Parathyroid adenoma (tissue), 2 donors: ENCODE measurements around the gene ABCF3.

ENCODE experiments used
- H2AFZ ChIP-seq: fragments of 300-600 bp; sonication (generic); one replicate; pipeline ENCODE4 v1.7.0; 2017; ENCODE audit warnings: antibody characterized with exemption, mild to moderate bottlenecking
- H3K27ac ChIP-seq: fragments of 300-600 bp; sonication (generic); one replicate; pipeline ENCODE4 v1.7.0; 2017
- H3K27me3 ChIP-seq: fragments of 300-600 bp; sonication (generic); one replicate; pipeline ENCODE4 v1.7.0; 2017; ENCODE audit warnings: low read length; ENCODE audit not compliant: control insufficient read depth, insufficient read depth
- H3K36me3 ChIP-seq: fragments of 300-600 bp; sonication (generic); one replicate; pipeline ENCODE4 v1.7.0; 2017; ENCODE audit warnings: low read length; ENCODE audit not compliant: control insufficient read depth, insufficient read depth
- H3K4me1 ChIP-seq: fragments of 300-600 bp; sonication (generic); one replicate; pipeline ENCODE4 v1.7.0; 2017; ENCODE audit warnings: control low read depth
- H3K4me2 ChIP-seq: fragments of 300-600 bp; sonication (generic); one replicate; pipeline ENCODE4 v1.7.0; 2017; ENCODE audit warnings: low read length
- H3K4me3 ChIP-seq: fragments of 300-600 bp; sonication (generic); one replicate; pipeline ENCODE4 v1.7.0; 2017; ENCODE audit warnings: low read depth, low read length
- H3K79me2 ChIP-seq: fragments of 300-600 bp; sonication (generic); one replicate; pipeline ENCODE4 v1.7.0; 2017; ENCODE audit warnings: control low read depth
- H3K9ac ChIP-seq: fragments of 300-600 bp; sonication (generic); one replicate; pipeline ENCODE4 v1.7.0; 2017; ENCODE audit warnings: mild to moderate bottlenecking
- H3K9me3 ChIP-seq: fragments of 300-600 bp; sonication (generic); one replicate; pipeline ENCODE4 v1.7.0; 2017; ENCODE audit warnings: low read length; ENCODE audit not compliant: control insufficient read depth
- CTCF ChIP-seq: fragments of 300-600 bp; sonication (generic); IDR thresholded peaks from one replicate; pipeline ENCODE4 v1.7.0; 2017; ENCODE audit warnings: antibody characterized with exemption, mild to moderate bottlenecking
- donor health status: primary hyperparathyroidism.

Gene ABCF3

GRCh38 chr3:184183679-184184078 lies 2.3 kb upstream of the ABCF3 start:
- Histone ChIP-seq H3K36me3 (no peaks in the 10 kb centered on the region), H3K27ac (no peak overlapping the region), H3K9me3 (no peaks in the 10 kb centered on the region), H3K4me1 (peaks cover 15% of the 10 kb centered on the region), H3K4me2 (no peak overlapping the region), H3K4me3 (no peak overlapping the region), H3K79me2 (peaks cover 14% of the 10 kb centered on the region), H3K27me3 (no peaks in the 10 kb centered on the region), H3K9ac (no peak overlapping the region), H2AFZ (no peak overlapping the region)
- no peak for TF ChIP-seq CTCF

- H3K36me3 ChIP-seq, result no peaks in the 10 kb centered on the region
- H3K27ac ChIP-seq, result no peak overlapping the region
- H2AFZ ChIP-seq, result no peak overlapping the region
- no peaks in the 10 kb centered on the region for H3K9me3 ChIP-seq
- peaks cover 15% of the 10 kb centered on the region for H3K4me1 ChIP-seq
- no peak overlapping the region for H3K4me3 ChIP-seq
- peaks cover 14% of the 10 kb centered on the region for H3K79me2 ChIP-seq
- TF ChIP-seq CTCF, result no peak
- H3K4me2 ChIP-seq, result no peak overlapping the region
- no peaks in the 10 kb centered on the region for H3K27me3 ChIP-seq
- H3K9ac ChIP-seq, result no peak overlapping the region
These were observed 1.3 kb upstream of the ABCF3 start for GRCh38 chr3:184184546-184185230.

GRCh38 chr3:184185461-184186183 lies 377 bp upstream of the ABCF3 start:
- Histone ChIP-seq H3K79me2 (peaks cover 14% of the 10 kb centered on the region), H3K4me3 (peak overlapping the region; percentile 92), H3K9ac (no peak overlapping the region), H2AFZ (peak overlapping the region; percentile 73), H3K27me3 (no peaks in the 10 kb centered on the region), H3K36me3 (no peaks in the 10 kb centered on the region), H3K9me3 (no peaks in the 10 kb centered on the region), H3K27ac (peak overlapping the region; percentile 62), H3K4me1 (peaks cover 15% of the 10 kb centered on the region), H3K4me2 (peak overlapping the region; percentile 59)
- TF ChIP-seq CTCF, result no peak

- peaks cover 14% of the 10 kb centered on the region for H3K79me2 ChIP-seq
- TF ChIP-seq CTCF, result no peak
- H3K9me3 ChIP-seq, result no peaks in the 10 kb centered on the region
- peaks cover 15% of the 10 kb centered on the region for H3K4me1 ChIP-seq
- H2AFZ ChIP-seq, result no peak overlapping the region
- H3K4me2 ChIP-seq, result peak overlapping the region; percentile 93
- H3K4me3 ChIP-seq, result peak overlapping the region; percentile 92
- no peaks in the 10 kb centered on the region for H3K27me3 ChIP-seq
- peak overlapping the region; percentile 62 for H3K27ac ChIP-seq
- no peak overlapping the region for H3K9ac ChIP-seq
- H3K36me3 ChIP-seq, result no peaks in the 10 kb centered on the region
These were observed 856 bp downstream of the ABCF3 start for GRCh38 chr3:184186902-184187207.

- Histone ChIP-seq H3K27ac (no peak overlapping the region), H3K4me2 (peak overlapping the region; percentile 9), H3K4me3 (no peak overlapping the region), H3K4me1 (peaks cover 15% of the 10 kb centered on the region), H3K27me3 (no peaks in the 10 kb centered on the region), H3K9me3 (no peaks in the 10 kb centered on the region), H3K79me2 (peaks cover 14% of the 10 kb centered on the region), H2AFZ (no peak overlapping the region), H3K9ac (no peak overlapping the region), H3K36me3 (no peaks in the 10 kb centered on the region)
- no peak for TF ChIP-seq CTCF
These were observed 2.1 kb downstream of the ABCF3 start for GRCh38 chr3:184188080-184188479.
